ENCODE data around the gene HK1.

Gene HK1

GRCh38 chr10:69408318-69409175 lies 130.3 kb downstream of the HK1 start:
- DNase-seq: peak; percentile 74

GRCh38 chr10:69409176-69409495 lies 130.8 kb downstream of the HK1 start:
- DNase-seq: no peak

- no peak for DNase-seq
Measured at GRCh38 chr10:69409968-69410367, 131.7 kb downstream of the HK1 start.

GRCh38 chr10:69410487-69410886 lies 132.2 kb downstream of the HK1 start:
- no peak for DNase-seq

- DNase-seq: no peak
Measured at GRCh38 chr10:69411476-69411875, 133.2 kb downstream of the HK1 start.

GRCh38 chr10:69412232-69412790 lies 134.0 kb downstream of the HK1 start:
- DNase-seq: no peak

- DNase-seq: peak; percentile 18
Measured at GRCh38 chr10:69413221-69413865, 135.0 kb downstream of the HK1 start.

- DNase-seq: no peak
Measured at GRCh38 chr10:69414036-69415018, 136.0 kb downstream of the HK1 start.

GRCh38 chr10:69415049-69415448 lies 136.8 kb downstream of the HK1 start:
- no peak for DNase-seq

GRCh38 chr10:69415951-69416350 lies 137.7 kb downstream of the HK1 start:
- no peak for DNase-seq

- DNase-seq: no peak
Measured at GRCh38 chr10:69416695-69417094, 138.4 kb downstream of the HK1 start, which contains the start of gene TACR2. TSS of gene TACR2 (minus strand) at chr10:69416918. CDS start at chr10:69416323, 595 bp downstream.

- no peak for DNase-seq
Measured at GRCh38 chr10:69417542-69417941, 139.2 kb downstream of the HK1 start.

GRCh38 chr10:69418052-69418752 lies 139.9 kb downstream of the HK1 start:
- no peak for DNase-seq

GRCh38 chr10:69419096-69419743 lies 140.9 kb downstream of the HK1 start:
- no peak for DNase-seq

- DNase-seq: no peak
Measured at GRCh38 chr10:69419744-69420126, 141.4 kb downstream of the HK1 start.

GRCh38 chr10:69421611-69422308 lies 143.5 kb downstream of the HK1 start:
- no peak for DNase-seq

- no peak for DNase-seq
Measured at GRCh38 chr10:69422676-69423075, 144.4 kb downstream of the HK1 start.

- no peak for DNase-seq
Measured at GRCh38 chr10:69425041-69425440, 146.7 kb downstream of the HK1 start.

- DNase-seq: no peak
Measured at GRCh38 chr10:69425511-69426298, 147.4 kb downstream of the HK1 start.

- DNase-seq: no peak
Measured at GRCh38 chr10:69426376-69426727, 148.1 kb downstream of the HK1 start.
